SU-DHL-6 (cell line): ENCODE data around the gene PLCB1.

Experiments used
- H2AFZ ChIP-seq: fragments of 200-600 bp; sonication (generic); 2 replicates; pipeline ENCODE4 v1.6.1; 2014; ENCODE audit warnings: low read depth, mild to moderate bottlenecking, moderate library complexity, mixed read lengths, antibody characterized with exemption, low read length; ENCODE audit not compliant: severe bottlenecking
- H3F3A ChIP-seq: fragments of 200-600 bp; shearing (Covaris generic); 2 replicates; pipeline ENCODE4 v1.6.0; 2016; ENCODE audit warnings: antibody characterized with exemption, mild to moderate bottlenecking; ENCODE audit not compliant: insufficient read depth
- H3K27ac ChIP-seq: fragments of 200-600 bp; sonication (generic); 2 replicates; pipeline ENCODE4 v1.5.1; 2016; ENCODE audit warnings: low read depth, mild to moderate bottlenecking, low read length, moderate library complexity, mixed read lengths
- H3K27me3 ChIP-seq: fragments of 200-600 bp; sonication (generic), shearing (Covaris generic); 2 replicates; pipeline ENCODE4 v1.6.0; 2014; ENCODE audit warnings: mild to moderate bottlenecking, low read length
- H3K36me3 ChIP-seq: fragments of 200-600 bp; sonication (generic); 2 replicates; pipeline ENCODE4 v1.6.1; 2014; ENCODE audit warnings: mild to moderate bottlenecking, low read length, mixed read lengths
- H3K4me2 ChIP-seq: fragments of 300-600, 200-600 bp; shearing (Covaris generic), sonication (generic); 2 replicates; pipeline ENCODE4 v1.6.0; 2014; ENCODE audit warnings: low read length, low read depth, mild to moderate bottlenecking; ENCODE audit not compliant: poor library complexity, severe bottlenecking
- H3K4me3 ChIP-seq: fragments of 200-600 bp; sonication (generic); 2 replicates; pipeline ENCODE4 v1.5.1; 2014; ENCODE audit warnings: antibody characterized with exemption, low read length, mild to moderate bottlenecking, mixed read lengths; ENCODE audit not compliant: insufficient read depth, poor library complexity, severe bottlenecking
- H3K79me2 ChIP-seq: fragments of 200-600 bp; sonication (generic); 2 replicates; pipeline ENCODE4 v1.6.1; 2014; ENCODE audit warnings: mild to moderate bottlenecking, low read length, moderate library complexity; ENCODE audit not compliant: insufficient read depth
- H3K9ac ChIP-seq: fragments of 200-600 bp; sonication (generic); 2 replicates; pipeline ENCODE4 v1.7.0; 2014; ENCODE audit warnings: mild to moderate bottlenecking, low read length
- H3K9me2 ChIP-seq: fragments of 200-600 bp; sonication (generic); replicated peaks from 2 replicates; pipeline ENCODE4 v1.6.1; 2014; ENCODE audit warnings: low read length; ENCODE audit not compliant: insufficient read depth
- H3K9me3 ChIP-seq: fragments of 200-600 bp; sonication (generic); 2 replicates; pipeline ENCODE4 v1.6.1; 2014; ENCODE audit warnings: low read length, mixed read lengths; ENCODE audit not compliant: insufficient read depth
- H4K20me1 ChIP-seq: fragments of 200-600 bp; sonication (generic); 2 replicates; pipeline ENCODE4 v1.6.1; 2014; ENCODE audit warnings: low read depth, mild to moderate bottlenecking, antibody characterized with exemption, low read length, moderate library complexity, mixed read lengths
- CTCF ChIP-seq: fragments of 200-600 bp; sonication (generic); IDR thresholded peaks from one replicate; pipeline ENCODE4 v1.5.1; 2017; ENCODE audit warnings: antibody characterized with exemption, mild to moderate bottlenecking, low read length, moderate library complexity; ENCODE audit not compliant: insufficient read depth, poor library complexity, severe bottlenecking
- EZH2phosphoT487 ChIP-seq: fragments of 200-600 bp; sonication (generic), shearing (Covaris generic); conservative IDR thresholded peaks from 2 replicates; pipeline ENCODE4 v1.6.1; 2018; ENCODE audit warnings: mild to moderate bottlenecking, antibody characterized with exemption, low read length, moderate library complexity, mixed read lengths

PLCB1 gene

GRCh38 chr20:8161264-8162071 is 29.4 kb downstream of the PLCB1 start:
- TF ChIP-seq CTCF (no peak), EZH2phosphoT487 (no peak)
- no peak overlapping the region for H3K4me2 ChIP-seq

GRCh38 chr20:8162610-8163009 is 30.5 kb downstream of the PLCB1 start:
- H3K9me2 ChIP-seq = no peaks in the 10 kb centered on the region
- no peaks in the 10 kb centered on the region for H3F3A ChIP-seq
- no peaks in the 10 kb centered on the region for H3K27me3 ChIP-seq
- no peak overlapping the region for H3K4me2 ChIP-seq
- H3K9ac ChIP-seq = no peak overlapping the region
- H4K20me1 ChIP-seq = no peaks in the 10 kb centered on the region
- H3K9me3 ChIP-seq = no peaks in the 10 kb centered on the region
- H3K4me3 ChIP-seq = no peak overlapping the region
- no peaks in the 10 kb centered on the region for H3K36me3 ChIP-seq
- H3K27ac ChIP-seq = no peak overlapping the region
- no peak overlapping the region for H2AFZ ChIP-seq
- TF ChIP-seq EZH2phosphoT487 (no peak), CTCF (no peak)
- no peaks in the 10 kb centered on the region for H3K79me2 ChIP-seq

More at GRCh38 chr20:8161264-8162071, 29.4 kb downstream of the PLCB1 start:
- H2AFZ ChIP-seq = no peak overlapping the region
- H3K27me3 ChIP-seq = no peaks in the 10 kb centered on the region
- no peak overlapping the region for H3K4me3 ChIP-seq
- no peaks in the 10 kb centered on the region for H3K9me3 ChIP-seq
- H3K79me2 ChIP-seq = no peaks in the 10 kb centered on the region
- H3K27ac ChIP-seq = no peak overlapping the region
- H3K9me2 ChIP-seq = no peaks in the 10 kb centered on the region
- H3F3A ChIP-seq = no peaks in the 10 kb centered on the region
- H3K9ac ChIP-seq = no peak overlapping the region
- no peaks in the 10 kb centered on the region for H3K36me3 ChIP-seq
- no peaks in the 10 kb centered on the region for H4K20me1 ChIP-seq

- no peaks in the 10 kb centered on the region for H3K9me3 ChIP-seq
- H3K36me3 ChIP-seq = no peaks in the 10 kb centered on the region
- no peak overlapping the region for H2AFZ ChIP-seq
- no peak overlapping the region for H3K27ac ChIP-seq
- H3K9me2 ChIP-seq = no peaks in the 10 kb centered on the region
- no peaks in the 10 kb centered on the region for H3K79me2 ChIP-seq
- H3K4me3 ChIP-seq = no peak overlapping the region
- H3K9ac ChIP-seq = no peak overlapping the region
- H3F3A ChIP-seq = no peaks in the 10 kb centered on the region
- H3K4me2 ChIP-seq = no peak overlapping the region
- no peaks in the 10 kb centered on the region for H4K20me1 ChIP-seq
- no peak for TF ChIP-seq EZH2phosphoT487
- TF ChIP-seq CTCF = no peak
- H3K27me3 ChIP-seq = no peaks in the 10 kb centered on the region
These were observed 31.5 kb downstream of the PLCB1 start for GRCh38 chr20:8163543-8163942.
